Measurements from ENCODE around the gene ASB2.

The ASB2 gene

GRCh38 chr14:93960774-93961438, 15.5 kb downstream of the ASB2 start:
- DNase-seq (ENCODE audit: low read depth): no peak

DNA sequence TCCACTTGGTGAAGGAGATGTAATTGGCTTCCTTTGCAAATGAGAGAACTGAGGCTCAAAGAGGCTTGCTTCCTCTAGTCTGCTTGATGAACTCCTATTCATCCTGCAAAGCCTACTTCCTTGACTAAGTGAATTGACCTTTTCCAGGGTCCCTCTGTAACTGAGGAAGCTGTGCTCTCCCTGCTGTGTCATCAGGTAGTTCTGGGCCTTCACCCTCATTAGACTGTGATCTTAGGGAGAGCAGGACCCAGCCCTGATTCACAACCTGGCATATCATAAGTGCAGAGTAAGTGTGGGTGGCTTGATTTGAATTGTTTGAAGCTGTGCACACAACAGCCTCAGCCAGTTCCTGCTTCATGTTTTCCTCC, 16.3 kb downstream of the ASB2 start:
- DNase-seq (ENCODE audit: low read depth): no peak

- DNase-seq (ENCODE audit: low read depth): peak; percentile 83
Measured at GRCh38 chr14:93959239-93960107, 16.9 kb downstream of the ASB2 start.

- DNase-seq (ENCODE audit: low read depth): no peak
Measured at GRCh38 chr14:93958567-93959238, 17.7 kb downstream of the ASB2 start.

DNA sequence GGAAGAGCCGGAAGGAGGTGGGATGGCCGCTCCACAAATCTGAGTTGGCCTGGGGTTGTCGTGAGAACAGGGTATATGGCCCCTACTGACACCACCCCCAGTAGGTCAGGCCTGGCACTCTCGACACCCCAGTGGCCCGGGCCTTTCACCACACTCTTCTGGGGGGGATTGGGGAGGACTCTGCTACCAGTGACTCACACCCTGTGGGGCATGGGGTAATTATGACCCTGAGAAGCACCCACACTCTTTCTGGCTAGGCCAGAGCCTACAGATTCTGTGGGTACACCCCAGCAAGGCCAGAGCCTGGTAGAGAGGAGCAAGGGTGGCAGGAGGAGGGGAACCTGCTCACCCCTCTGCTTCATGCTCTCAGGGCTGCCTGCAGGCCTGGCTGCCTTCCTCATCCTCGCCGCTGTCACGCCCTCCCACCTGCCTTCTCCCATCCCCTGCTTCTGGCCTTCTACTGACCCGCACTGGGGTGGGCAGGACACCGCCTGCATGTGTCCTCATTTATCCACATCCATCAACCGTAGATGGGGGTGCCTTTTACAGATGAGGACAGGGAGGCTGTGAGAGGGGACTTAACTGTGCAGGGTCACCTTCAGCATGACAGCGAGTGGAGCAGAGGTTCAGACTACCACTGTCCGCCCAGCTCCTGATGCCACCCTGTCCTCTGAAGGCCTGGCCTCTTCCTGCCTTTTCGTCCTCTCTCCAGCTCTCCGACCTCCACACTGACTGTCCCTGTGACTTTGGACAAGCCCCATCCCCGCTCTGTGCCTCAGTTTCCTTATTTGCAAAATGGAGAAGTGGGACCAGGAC, 18.4 kb downstream of the ASB2 start:
- DNase-seq (ENCODE audit: low read depth): no peak

GRCh38 chr14:93957333-93957710, 19.0 kb downstream of the ASB2 start:
- no peak for DNase-seq (ENCODE audit: low read depth)

DNA sequence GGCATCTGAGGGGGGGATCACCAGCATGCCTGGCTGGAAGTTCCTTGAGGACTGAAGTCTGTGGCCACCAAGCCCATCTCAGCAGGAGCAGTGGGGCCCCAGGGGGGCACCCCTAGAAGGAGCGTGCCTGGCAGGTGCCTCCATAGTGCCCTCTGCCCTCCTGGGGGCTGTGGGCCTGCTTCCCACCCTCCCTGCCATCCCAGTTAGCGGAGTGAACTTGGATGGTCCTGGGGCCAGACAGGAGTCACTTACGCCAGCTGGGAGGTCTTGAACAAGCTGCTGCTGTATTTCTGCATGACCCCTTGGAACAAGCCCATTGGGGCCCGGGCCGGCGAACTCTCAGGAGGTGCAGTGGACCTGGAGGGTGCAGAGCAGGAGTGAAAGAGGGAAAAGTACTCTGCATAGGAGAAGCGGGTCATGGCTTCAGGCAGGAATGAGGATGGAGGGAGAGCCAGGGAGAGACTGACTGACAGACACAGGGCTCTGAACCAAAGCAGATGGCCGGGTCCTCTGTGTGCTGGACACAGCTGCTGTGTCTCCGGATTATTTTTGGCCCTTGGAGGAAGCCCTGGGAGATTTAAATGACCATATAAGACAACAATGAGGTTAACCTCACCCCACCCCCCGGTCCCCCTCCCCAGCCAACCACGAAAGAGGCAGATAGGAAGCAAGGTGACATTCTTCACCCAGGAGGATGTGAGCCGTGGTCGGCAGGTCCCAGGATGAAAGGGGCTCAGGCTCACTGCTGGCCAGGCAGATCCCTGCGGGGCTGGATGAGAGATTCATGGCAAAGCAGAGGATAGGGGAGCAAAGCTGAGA, 19.6 kb downstream of the ASB2 start:
- no peak for DNase-seq (ENCODE audit: low read depth)

DNA sequence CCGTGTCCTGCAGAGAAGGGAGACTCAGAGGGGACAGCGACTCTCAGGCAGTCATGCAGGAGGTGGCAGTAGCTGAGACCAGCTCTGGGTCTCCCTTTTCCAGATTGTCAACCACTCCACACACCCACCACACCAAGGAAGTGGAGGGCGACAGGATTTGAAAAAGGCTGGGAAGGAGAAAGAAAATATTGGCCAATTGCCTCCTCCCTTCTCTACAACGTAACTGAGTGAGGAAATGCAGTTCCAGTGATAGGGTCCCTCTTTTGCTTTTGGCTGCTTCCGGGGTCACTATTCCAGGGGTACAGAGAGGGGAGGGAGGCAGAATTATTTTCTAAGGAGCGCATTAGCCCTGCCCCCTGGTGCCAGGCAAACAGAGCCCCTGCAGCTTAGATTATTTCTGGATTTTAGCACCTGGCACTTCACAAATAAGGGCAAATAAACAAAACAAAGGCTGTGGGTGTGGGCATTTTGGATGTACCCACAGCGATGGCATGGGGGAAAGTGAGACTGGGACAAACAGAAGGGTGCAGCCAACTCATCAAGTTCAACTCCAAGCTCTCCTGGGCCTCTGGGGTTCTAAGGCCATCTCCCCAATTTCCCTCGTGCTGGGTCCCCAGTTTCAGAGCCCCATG, 20.4 kb downstream of the ASB2 start:
- DNase-seq (ENCODE audit: low read depth): no peak

GRCh38 chr14:93954900-93955849, 21.2 kb downstream of the ASB2 start:
- no peak for DNase-seq (ENCODE audit: low read depth)

DNA sequence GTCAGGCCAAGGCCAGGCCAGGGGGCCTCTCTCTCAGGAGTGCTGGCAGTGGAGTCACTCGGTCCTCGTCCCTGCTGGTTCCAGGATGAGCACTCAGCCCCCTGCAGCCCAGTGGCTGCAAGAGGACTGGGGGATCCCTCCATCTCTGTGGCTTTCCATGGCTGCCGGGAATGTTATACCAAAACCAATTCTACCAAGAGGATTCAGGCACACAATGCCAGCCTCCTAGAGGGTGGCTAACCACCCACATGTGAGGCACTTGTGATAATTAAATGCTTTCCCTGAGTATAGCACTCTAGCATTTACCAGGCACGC, 21.9 kb downstream of the ASB2 start:
- DNase-seq (ENCODE audit: low read depth): no peak

GRCh38 chr14:93953739-93954515, 22.4 kb downstream of the ASB2 start:
- DNase-seq (ENCODE audit: low read depth): no peak

GRCh38 chr14:93953263-93953662, 23.1 kb downstream of the ASB2 start:
- no peak for DNase-seq (ENCODE audit: low read depth)

GRCh38 chr14:93952829-93953228, 23.5 kb downstream of the ASB2 start:
- DNase-seq (ENCODE audit: low read depth): no peak

DNA sequence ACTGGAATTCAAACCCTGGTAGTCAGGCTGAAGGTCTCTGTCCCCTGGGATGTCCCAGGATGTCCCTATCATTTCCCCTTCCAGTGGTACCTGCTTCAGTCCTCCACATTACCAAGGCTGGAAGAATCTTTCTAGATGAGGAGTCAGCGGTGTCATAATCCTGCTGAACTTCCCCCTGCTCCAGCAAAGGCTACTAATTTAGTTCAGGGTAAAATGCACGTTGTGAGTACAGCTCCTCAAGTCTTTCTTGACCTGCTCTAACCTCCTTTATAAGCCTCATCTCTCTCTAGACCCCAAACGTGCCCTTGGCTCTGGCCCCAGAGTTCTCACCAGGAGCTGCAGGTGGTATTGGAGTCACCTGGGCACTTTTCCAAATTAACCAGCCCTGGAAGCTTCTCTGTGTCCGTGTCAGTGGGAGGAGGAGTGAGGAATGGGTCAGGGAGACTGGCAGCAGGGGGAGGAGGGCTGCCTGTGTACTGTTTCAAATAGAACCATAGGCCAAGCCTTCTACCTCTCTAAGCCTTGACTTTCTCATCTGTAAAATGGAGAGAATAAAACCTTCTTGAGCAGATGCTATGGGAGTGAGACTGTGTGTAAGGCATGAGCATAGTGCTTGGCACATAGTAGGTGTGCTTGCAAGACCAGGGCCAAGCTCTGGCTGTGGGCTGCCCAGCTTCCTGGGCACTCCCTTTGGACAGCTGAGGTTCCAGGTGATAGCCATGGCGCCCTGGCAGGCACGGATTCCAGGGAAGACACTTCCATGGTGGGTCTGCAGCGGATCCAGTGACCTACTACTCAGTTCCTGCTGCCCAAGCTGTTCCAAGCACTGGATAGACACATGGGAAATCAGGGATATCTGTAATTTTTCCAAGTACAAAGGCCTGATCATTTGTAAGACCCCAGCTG, 24.5 kb downstream of the ASB2 start:
- DNase-seq (ENCODE audit: low read depth): no peak

GRCh38 chr14:93950948-93951634, 25.3 kb downstream of the ASB2 start:
- no peak for DNase-seq (ENCODE audit: low read depth)

GRCh38 chr14:93949511-93950075, 26.8 kb downstream of the ASB2 start:
- DNase-seq (ENCODE audit: low read depth): no peak

DNA sequence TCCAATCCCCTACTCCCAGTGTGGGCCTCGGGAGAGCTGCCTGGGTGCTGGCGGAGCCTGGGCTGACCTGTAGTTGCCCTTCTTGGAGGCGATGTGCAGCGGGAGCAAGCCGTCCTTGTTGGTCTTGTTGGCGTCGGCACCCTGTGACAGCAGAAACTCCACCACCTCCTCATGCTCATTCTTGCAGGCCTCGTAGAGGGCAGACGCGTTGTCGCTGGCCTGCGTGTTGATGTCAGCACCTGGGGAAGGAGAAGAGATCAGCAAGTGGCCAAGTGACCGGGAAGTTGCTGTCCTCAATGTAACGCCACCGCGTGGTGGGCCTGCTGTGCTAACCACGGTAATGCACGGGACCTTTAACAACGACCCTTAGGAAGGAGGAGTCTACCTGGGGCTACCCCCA, 29.1 kb downstream of the ASB2 start:
- no peak for DNase-seq (ENCODE audit: low read depth)

Data from stimulated activated CD8-positive, alpha-beta memory T cell treated with anti-CD3 and anti-CD28 coated beads, Interleukin-7, amount 100 ng/mL, for 24 hours (primary cell).